Caco-2 (cell line): ENCODE results near the gene FGF1. TPM values are rescaled to one million over a fixed set of nuclear protein-coding genes. Genes with fewer than 3 reads are reported as not detected.

Experiments used
- BruUV-seq: library from RNA; stranded (reverse); fragments of 400-500 nt; replicated peaks from 2 replicates; lab custom pipeline; 2021; lab: Mats Ljungman, UMichigan
- CTCF ChIA-PET: fragments of 300-600 bp; sonication (Branson Sonifier 250); formaldehyde crosslinking; loops from one replicate; lab custom pipeline; 2022; ENCODE audit warnings: antibody characterized with exemption; lab: Charles Lee
- POLR2A ChIA-PET: fragments of 300-600 bp; sonication (Branson Sonifier 250); formaldehyde crosslinking; loops from one replicate; lab custom pipeline; 2022; ENCODE audit warnings: antibody characterized with exemption; lab: Charles Lee
- DNase-seq, 2 experiments: peaks; one replicate each; pipeline versions ENCODE4 v3.0.0 to v3.0.0-alpha.2; 2020 to 2022
- H3K27me3 ChIP-seq: replicated peaks from 2 replicates; pipeline ENCODE4 v1.6.0; 2011; ENCODE audit warnings: low read length; ENCODE audit not compliant: control insufficient read depth, insufficient read depth
- H3K36me3 ChIP-seq: 2 replicates; pipeline ENCODE4 v1.5.1; 2011; ENCODE audit warnings: low read length; ENCODE audit not compliant: control insufficient read depth, insufficient read depth
- H3K4me1 ChIP-seq: fragments of 250-450 bp; sonication (Bioruptor Pico); 2 replicates; pipeline ENCODE4 v1.5.1; 2020; ENCODE audit warnings: mild to moderate bottlenecking
- H3K4me3 ChIP-seq: 2 replicates; pipeline ENCODE4 v1.5.1; 2011; ENCODE audit warnings: low read depth, mild to moderate bottlenecking, control low read depth, low read length
- H3K9me3 ChIP-seq: fragments of 250-450 bp; sonication (Bioruptor Pico); 2 replicates; pipeline ENCODE4 v1.5.1; 2020; ENCODE audit warnings: mild to moderate bottlenecking, moderate library complexity
- H3K27ac Mint-ChIP-seq: one replicate; pipeline ENCODE4 v1.8.0; 2022; ENCODE audit warnings: mixed read lengths; ENCODE audit not compliant: unreplicated experiment
- H3K27me3 Mint-ChIP-seq: one replicate; pipeline ENCODE4 v1.8.0; 2022; ENCODE audit warnings: mixed read lengths; ENCODE audit not compliant: insufficient read depth, unreplicated experiment
- H3K36me3 Mint-ChIP-seq: one replicate; pipeline ENCODE4 v1.8.0; 2022; ENCODE audit warnings: mild to moderate bottlenecking, mixed read lengths; ENCODE audit not compliant: insufficient read depth, unreplicated experiment
- H3K4me1 Mint-ChIP-seq: one replicate; pipeline ENCODE4 v1.8.0; 2022; ENCODE audit warnings: low read depth, mixed read lengths; ENCODE audit not compliant: unreplicated experiment
- H3K4me3 Mint-ChIP-seq: one replicate; pipeline ENCODE4 v1.8.0; 2022; ENCODE audit warnings: mild to moderate bottlenecking, moderate library complexity, mixed read lengths; ENCODE audit not compliant: unreplicated experiment
- H3K9me3 Mint-ChIP-seq: one replicate; pipeline ENCODE4 v1.8.0; 2022; ENCODE audit warnings: mixed read lengths; ENCODE audit not compliant: unreplicated experiment
- CTCF ChIP-seq, 2 experiments: fragments of 200-600 bp in 1 of 2; IDR thresholded peaks; 1 replicate in 1 of 2; 2 replicates in 1 of 2; pipeline versions ENCODE4 v1.5.1 to v1.8.0; 2011 to 2022; ENCODE audit warnings: antibody characterized with exemption in 1 of 2, control low read depth in 1 of 2, inconsistent platforms in 1 of 2, low read depth in 1 of 2, low read length in 1 of 2, mild to moderate bottlenecking in 1 of 2, moderate library complexity in 1 of 2; ENCODE audit not compliant: insufficient read depth in 1 of 2, severe bottlenecking in 1 of 2, unreplicated experiment in 1 of 2
- intact Hi-C: fragments of 100-400 bp; cut with micrococcal nuclease; formaldehyde crosslinking; loops from one replicate; pipeline ENCODE4 v1.10.0; 2022; ENCODE audit not compliant: unreplicated experiment
- total RNA-seq: library from RNA; stranded (reverse); gene quantifications from 2 replicates; pipeline ENCODE4 v1.2.3, GENCODE V29; 2022

FGF1 gene
- total RNA-seq, 1 experiment from 2014 or later, result not detected

DNA sequence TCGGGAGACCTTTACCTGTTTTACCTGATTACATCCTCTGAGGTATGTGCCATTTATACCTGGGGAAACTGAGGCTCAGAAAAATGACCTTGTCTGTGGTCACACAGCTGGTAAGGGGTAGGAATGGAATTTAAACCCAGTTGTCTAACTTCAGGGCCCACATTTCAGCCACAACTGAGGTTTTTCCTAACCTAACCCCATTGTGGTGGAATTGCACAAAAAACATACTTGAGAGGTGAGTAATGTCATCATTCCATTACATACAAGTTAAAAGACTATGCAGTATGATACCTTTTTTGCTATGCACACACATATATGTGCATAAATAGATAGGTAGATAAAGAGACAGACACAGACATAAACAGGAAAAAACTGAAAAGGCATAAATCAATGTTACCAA, 14.1 kb downstream of the FGF1 start:
- TF ChIP-seq CTCF (IDR thresholded peaks at IDR 0.05; ENCODE audit: insufficient read depth in 1 of 2, low read depth in 1 of 2, low read length in 1 of 2, severe bottlenecking in 1 of 2, unreplicated experiment in 1 of 2), result no peak
- BruUV-seq, result no TSS peak
- H3K27me3 ChIP-seq, result no peaks in the 10 kb centered on the region
- H3K27ac Mint-ChIP-seq, result no peak overlapping the region
- H3K4me3 ChIP-seq, result no peak overlapping the region
- POLR2A ChIA-PET, result no interaction called here
- H3K36me3 ChIP-seq, result no peaks in the 10 kb centered on the region
- H3K27me3 Mint-ChIP-seq, result no peaks in the 10 kb centered on the region
- no peaks in the 10 kb centered on the region for H3K9me3 Mint-ChIP-seq
- DNase-seq, result no peak
- CTCF ChIA-PET, result interaction anchor here (1.4 kb wide), 1 partner anchor 41 kb away, joined by 4 read pairs; no protein-coding TSS in a partner anchor
- no peaks in the 10 kb centered on the region for H3K9me3 ChIP-seq
- H3K4me3 Mint-ChIP-seq, result no peak overlapping the region
- no peaks in the 10 kb centered on the region; the same call in 1 of the 2 replicates for H3K4me1 ChIP-seq
- no peaks in the 10 kb centered on the region for H3K4me1 Mint-ChIP-seq
- intact Hi-C loops, result no loop called here
- H3K36me3 Mint-ChIP-seq, result no peaks in the 10 kb centered on the region

- Histone ChIP-seq H3K4me1 (no peaks in the 10 kb centered on the region; the same call in 1 of the 2 replicates), H3K36me3 (no peaks in the 10 kb centered on the region), H3K27me3 (no peaks in the 10 kb centered on the region), H3K4me3 (no peak overlapping the region), H3K9me3 (no peaks in the 10 kb centered on the region)
- no peak for TF ChIP-seq CTCF (IDR thresholded peaks at IDR 0.05; ENCODE audit: insufficient read depth in 1 of 2, low read depth in 1 of 2, low read length in 1 of 2, severe bottlenecking in 1 of 2, unreplicated experiment in 1 of 2)
- Mint-ChIP-seq H3K27ac (no peak overlapping the region), H3K27me3 (no peaks in the 10 kb centered on the region), H3K4me3 (no peak overlapping the region), H3K36me3 (no peaks in the 10 kb centered on the region), H3K9me3 (no peaks in the 10 kb centered on the region), H3K4me1 (no peaks in the 10 kb centered on the region)
- intact Hi-C loops, result no loop called here
- no TSS peak for BruUV-seq
- ChIA-PET POLR2A (no interaction called here), CTCF (interaction anchor here (1.4 kb wide), 1 partner anchor 42 kb away, joined by 4 read pairs; no protein-coding TSS in a partner anchor)
- no peak for DNase-seq
These were observed 14.6 kb downstream of the FGF1 start for GRCh38 chr5:142671266-142671665.

DNA sequence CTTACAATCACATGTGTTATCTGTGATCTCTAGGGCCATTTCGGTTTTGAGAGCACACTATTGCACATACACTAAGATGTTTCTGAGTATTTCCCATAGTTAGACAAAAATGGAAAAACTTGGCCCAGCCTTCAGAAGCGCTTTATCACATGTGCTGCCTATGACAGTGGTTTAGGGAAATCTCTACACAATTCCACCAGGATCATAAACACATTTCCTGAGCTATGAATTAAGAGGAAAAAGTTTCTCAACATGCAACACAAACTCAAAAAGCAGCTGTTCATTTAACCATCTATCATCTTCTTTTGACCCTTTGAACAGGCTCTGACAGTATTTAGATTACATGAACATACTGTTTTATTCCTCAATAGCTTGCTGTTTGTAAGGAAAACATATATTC, 15.1 kb downstream of the FGF1 start:
- H3K4me1 ChIP-seq, result no peaks in the 10 kb centered on the region; the same call in 1 of the 2 replicates
- BruUV-seq, result no TSS peak
- ChIA-PET CTCF (interaction anchor here (1.4 kb wide), 1 partner anchor 42 kb away, joined by 4 read pairs; no protein-coding TSS in a partner anchor), POLR2A (no interaction called here)
- no peak overlapping the region for H3K4me3 ChIP-seq
- H3K27ac Mint-ChIP-seq, result no peak overlapping the region
- H3K27me3 Mint-ChIP-seq, result no peaks in the 10 kb centered on the region
- no peaks in the 10 kb centered on the region for H3K36me3 Mint-ChIP-seq
- intact Hi-C loops, result no loop called here
- H3K9me3 ChIP-seq, result no peaks in the 10 kb centered on the region
- TF ChIP-seq CTCF (IDR thresholded peaks at IDR 0.05; ENCODE audit: insufficient read depth in 1 of 2, low read depth in 1 of 2, low read length in 1 of 2, severe bottlenecking in 1 of 2, unreplicated experiment in 1 of 2), result no peak
- H3K36me3 ChIP-seq, result no peaks in the 10 kb centered on the region
- H3K4me1 Mint-ChIP-seq, result peaks cover under 1% of the 10 kb centered on the region
- DNase-seq, result no peak
- H3K4me3 Mint-ChIP-seq, result no peak overlapping the region
- no peaks in the 10 kb centered on the region for H3K27me3 ChIP-seq
- no peaks in the 10 kb centered on the region for H3K9me3 Mint-ChIP-seq
